OCI-LY3 (cell line): Measurements from ENCODE around the gene PET100.

Experiments used
- H2AFZ ChIP-seq: fragments of 200-600, 300-600 bp; shearing (Covaris generic); 2 replicates; pipeline ENCODE4 v1.6.0; 2014; ENCODE audit warnings: antibody characterized with exemption, low read depth, low read length
- H3K27ac ChIP-seq: fragments of 200-600, 300-600 bp; sonication (generic); 2 replicates; pipeline ENCODE4 v1.5.1; 2014; ENCODE audit warnings: mild to moderate bottlenecking, low read length, moderate library complexity, mixed read lengths
- H3K27me3 ChIP-seq: fragments of 200-600, 300-600 bp; sonication (generic); 2 replicates; pipeline ENCODE4 v1.6.1; 2014; ENCODE audit warnings: low read depth, low read length, mixed read lengths
- H3K36me3 ChIP-seq: fragments of 200-600, 300-600 bp; sonication (generic); replicated peaks from 2 replicates; pipeline ENCODE3; 2014; ENCODE audit warnings: low read depth, low read length, mixed read lengths
- H3K4me1 ChIP-seq: fragments of 300-600, 200-600 bp; sonication (generic); 2 replicates; pipeline ENCODE4 v1.6.1; 2014; ENCODE audit warnings: low read length, mixed read lengths
- H3K4me2 ChIP-seq: fragments of 200-600, 300-600 bp; sonication (generic); 2 replicates; pipeline ENCODE4 v1.6.1; 2014; ENCODE audit warnings: low read length, mixed read lengths
- H3K4me3 ChIP-seq: fragments of 300-600, 200-600 bp; sonication (generic); 2 replicates; pipeline ENCODE4 v1.5.1; 2014; ENCODE audit warnings: antibody characterized with exemption, mild to moderate bottlenecking, low read length, moderate library complexity
- H3K79me2 ChIP-seq: fragments of 300-600, 200-600 bp; shearing (Covaris generic); 2 replicates; pipeline ENCODE4 v1.6.1; 2014; ENCODE audit warnings: mild to moderate bottlenecking, low read length, mixed read lengths
- H3K9ac ChIP-seq: fragments of 300-600, 200-600 bp; shearing (Covaris generic); 2 replicates; pipeline ENCODE4 v1.6.0; 2014; ENCODE audit warnings: mild to moderate bottlenecking, low read length, moderate library complexity
- H3K9me3 ChIP-seq: fragments of 200-600, 300-600 bp; shearing (Covaris generic); 2 replicates; pipeline ENCODE4 v1.6.1; 2014; ENCODE audit warnings: low read length, mixed read lengths; ENCODE audit not compliant: insufficient read depth
- H4K20me1 ChIP-seq: fragments of 200-600, 300-600 bp; sonication (generic); 2 replicates; pipeline ENCODE4 v1.6.1; 2016; ENCODE audit warnings: low read length, mixed read lengths; ENCODE audit not compliant: insufficient read depth
- EZH2phosphoT487 ChIP-seq: fragments of 200-600 bp; shearing (Covaris generic); IDR thresholded peaks from 2 replicates; pipeline ENCODE4 v1.6.1; 2018; ENCODE audit warnings: antibody characterized with exemption, mixed run types, low read depth
- TF ChIP-seq, protein P1 (sequence below): fragments of 200-600, 300-600 bp; sonication (generic); IDR thresholded peaks from 2 replicates; pipeline ENCODE4 v1.5.1; 2014; ENCODE audit warnings: antibody characterized with exemption, low read length, low read depth

PET100 gene

DNA sequence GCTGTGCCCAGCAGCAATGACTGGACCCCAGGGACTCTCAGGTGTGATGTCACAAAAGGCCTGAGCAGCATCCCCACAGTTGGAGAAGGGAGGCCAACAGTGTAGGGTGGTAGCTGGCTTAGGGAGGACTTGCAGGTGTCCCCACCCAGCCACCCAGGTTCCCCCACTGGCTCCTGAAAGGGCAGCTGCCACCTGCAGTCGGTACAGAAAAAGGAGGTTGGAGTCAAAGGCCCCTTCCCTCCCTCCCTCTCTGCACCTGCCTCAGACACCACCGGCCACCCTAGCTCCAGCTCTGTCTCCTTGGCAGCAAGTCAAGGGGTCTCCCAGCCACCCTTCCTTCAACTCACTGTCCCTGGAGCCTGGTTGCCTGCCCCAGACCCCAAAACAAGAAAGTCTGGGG is 4.1 kb downstream of the PET100 start, which contains the start of gene PCP2:
Gene PCP2, minus strand, starts transcription at position 22 of the 400 bp plus-strand sequence. CDS start 262 bp downstream, outside the sequence.
- Histone ChIP-seq H3K4me1 (peaks cover 19% of the 10 kb centered on the region), H3K27me3 (no peaks in the 10 kb centered on the region), H3K36me3 (peaks cover 5% of the 10 kb centered on the region), H3K4me3 (no peak within 1 kb of the TSS), H2AFZ (no peak within 1 kb of the TSS), H3K4me2 (no peak within 1 kb of the TSS), H3K79me2 (peaks cover 48% of the 10 kb centered on the region), H3K9ac (no peak within 1 kb of the TSS), H4K20me1 (no peaks in the 10 kb centered on the region), H3K9me3 (no peaks in the 10 kb centered on the region), H3K27ac (no peak within 1 kb of the TSS)
- no peak for TF ChIP-seq EZH2phosphoT487
- TF ChIP-seq, protein P1, sequence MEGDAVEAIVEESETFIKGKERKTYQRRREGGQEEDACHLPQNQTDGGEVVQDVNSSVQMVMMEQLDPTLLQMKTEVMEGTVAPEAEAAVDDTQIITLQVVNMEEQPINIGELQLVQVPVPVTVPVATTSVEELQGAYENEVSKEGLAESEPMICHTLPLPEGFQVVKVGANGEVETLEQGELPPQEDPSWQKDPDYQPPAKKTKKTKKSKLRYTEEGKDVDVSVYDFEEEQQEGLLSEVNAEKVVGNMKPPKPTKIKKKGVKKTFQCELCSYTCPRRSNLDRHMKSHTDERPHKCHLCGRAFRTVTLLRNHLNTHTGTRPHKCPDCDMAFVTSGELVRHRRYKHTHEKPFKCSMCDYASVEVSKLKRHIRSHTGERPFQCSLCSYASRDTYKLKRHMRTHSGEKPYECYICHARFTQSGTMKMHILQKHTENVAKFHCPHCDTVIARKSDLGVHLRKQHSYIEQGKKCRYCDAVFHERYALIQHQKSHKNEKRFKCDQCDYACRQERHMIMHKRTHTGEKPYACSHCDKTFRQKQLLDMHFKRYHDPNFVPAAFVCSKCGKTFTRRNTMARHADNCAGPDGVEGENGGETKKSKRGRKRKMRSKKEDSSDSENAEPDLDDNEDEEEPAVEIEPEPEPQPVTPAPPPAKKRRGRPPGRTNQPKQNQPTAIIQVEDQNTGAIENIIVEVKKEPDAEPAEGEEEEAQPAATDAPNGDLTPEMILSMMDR: no peak

DNA sequence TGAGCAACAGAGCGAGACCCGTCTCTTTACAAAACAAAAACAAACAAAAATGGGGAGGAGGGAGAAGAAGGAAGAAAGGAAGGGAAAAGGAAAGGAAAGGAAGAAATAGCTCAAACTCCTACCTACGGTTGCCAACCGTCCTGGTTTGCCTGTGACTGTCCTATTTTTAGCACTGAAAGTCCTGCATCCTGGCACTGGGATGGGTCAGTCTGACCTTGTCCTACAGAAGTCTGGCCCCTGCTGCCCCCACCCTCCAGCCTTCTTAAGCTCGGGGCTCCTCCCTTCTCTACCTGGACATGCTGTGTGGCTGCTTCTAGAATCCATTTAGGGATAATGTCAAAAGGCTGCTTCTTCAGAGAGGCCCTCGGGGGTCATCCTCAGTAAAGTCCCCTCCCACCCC is 6.1 kb downstream of the PET100 start:
- H3K9ac ChIP-seq: no peak overlapping the region
- peaks cover 22% of the 10 kb centered on the region for H3K36me3 ChIP-seq
- no peak overlapping the region for H2AFZ ChIP-seq
- H3K4me1 ChIP-seq: peaks cover 15% of the 10 kb centered on the region
- TF ChIP-seq, protein P1: no peak
- no peak for TF ChIP-seq EZH2phosphoT487
- H3K27me3 ChIP-seq: no peaks in the 10 kb centered on the region
- H3K4me3 ChIP-seq: no peak overlapping the region
- H3K79me2 ChIP-seq: peaks cover 46% of the 10 kb centered on the region
- H3K9me3 ChIP-seq: no peaks in the 10 kb centered on the region
- H3K4me2 ChIP-seq: no peak overlapping the region
- no peak overlapping the region for H3K27ac ChIP-seq
- H4K20me1 ChIP-seq: peaks cover 7% of the 10 kb centered on the region; the same call in 1 of the 2 replicates

DNA sequence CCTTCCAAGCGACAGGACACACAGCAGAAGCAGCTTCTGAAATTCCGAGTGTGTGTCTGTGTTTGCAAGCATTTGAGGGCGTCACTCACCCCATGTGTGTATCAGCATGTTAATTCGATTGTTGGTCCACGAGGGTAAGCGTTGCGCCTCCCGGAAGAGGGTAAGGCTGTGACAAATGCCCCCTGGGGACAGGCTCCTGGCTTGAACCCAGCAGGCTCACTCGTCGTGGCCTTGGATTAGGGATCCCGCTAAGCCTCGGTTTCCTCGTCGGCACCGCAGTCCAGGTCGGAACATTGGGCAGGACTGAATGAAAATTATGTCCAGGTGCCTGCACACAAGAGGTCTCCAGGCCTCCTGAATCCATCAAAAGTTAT is 6.7 kb downstream of the PET100 start:
- TF ChIP-seq EZH2phosphoT487: no peak
- TF ChIP-seq, protein P1: no peak
- Histone ChIP-seq H3K36me3 (peaks cover 22% of the 10 kb centered on the region), H4K20me1 (peaks cover 7% of the 10 kb centered on the region; the same call in 1 of the 2 replicates), H3K9me3 (no peaks in the 10 kb centered on the region), H3K79me2 (peaks cover 41% of the 10 kb centered on the region), H3K27me3 (no peaks in the 10 kb centered on the region), H3K9ac (no peak overlapping the region), H3K4me2 (peak overlapping the region; percentile 92), H3K27ac (no peak overlapping the region), H3K4me3 (peak overlapping the region; percentile 92), H2AFZ (peak overlapping the region; percentile 87; the same call in 1 of the 2 replicates), H3K4me1 (peaks cover 13% of the 10 kb centered on the region)

DNA sequence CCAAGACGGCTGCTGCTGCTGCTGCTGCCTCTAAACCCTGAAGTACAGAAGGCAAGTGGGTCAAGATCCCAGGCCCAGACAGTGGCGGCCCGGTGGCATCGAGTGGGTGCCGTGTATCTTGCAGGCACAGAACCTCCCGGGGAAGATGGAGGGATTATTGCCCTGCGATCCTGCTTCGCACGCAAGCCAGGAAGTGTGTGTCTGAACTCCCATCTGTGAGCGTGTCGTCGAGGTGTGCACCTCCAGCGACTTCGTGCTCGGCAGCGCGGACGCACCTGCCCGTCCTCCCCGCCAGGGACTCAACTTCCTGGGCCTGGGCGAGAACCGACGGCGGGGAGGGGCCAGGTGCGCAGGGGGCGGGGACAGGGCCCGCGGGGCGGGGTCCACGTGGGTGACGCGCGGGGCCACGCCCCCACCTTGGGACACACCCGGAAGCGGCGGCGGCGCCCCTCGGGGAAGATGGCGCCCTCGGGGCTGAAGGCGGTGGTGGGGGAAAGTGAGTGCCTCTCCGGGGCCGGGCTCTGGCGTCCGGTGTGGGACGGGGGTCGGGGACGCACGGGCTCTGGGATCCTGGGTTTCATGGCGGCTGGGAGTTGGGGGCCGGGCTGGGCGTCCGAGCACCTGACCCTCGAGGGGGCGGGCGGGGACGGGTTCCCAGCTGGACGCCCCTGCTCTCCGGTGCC is 7.2 kb downstream of the PET100 start, which contains the start of gene STXBP2:
Gene STXBP2, plus strand, starts transcription at position 420 of the 683 bp plus-strand sequence. Its CDS starts 40 bp downstream, at position 460.
- H3K4me3 ChIP-seq: peak within 1 kb of the TSS; percentile 92
- TF ChIP-seq EZH2phosphoT487: no peak
- TF ChIP-seq, protein P1: no peak
- H3K9me3 ChIP-seq: no peaks in the 10 kb centered on the region

More for the DNA sequence above, 7.2 kb downstream of the PET100 start, which contains the start of gene STXBP2:
- Histone ChIP-seq H3K79me2 (peaks cover 38% of the 10 kb centered on the region), H3K27ac (peak within 1 kb of the TSS; percentile 32), H3K4me2 (peak within 1 kb of the TSS; percentile 92), H4K20me1 (peaks cover 7% of the 10 kb centered on the region; the same call in 1 of the 2 replicates), H3K36me3 (peaks cover 19% of the 10 kb centered on the region), H3K9ac (peak within 1 kb of the TSS; percentile 87), H3K4me1 (peaks cover 13% of the 10 kb centered on the region), H3K27me3 (no peaks in the 10 kb centered on the region), H2AFZ (peak within 1 kb of the TSS; percentile 87)
